H1 (cell line): ENCODE data around the gene NCCRP1. TPM values are rescaled to one million over a fixed set of nuclear protein-coding genes. Genes with fewer than 3 reads are reported as not detected.

ENCODE experiments used
- HDAC6 ChIP-seq: IDR thresholded peaks from one replicate; pipeline ENCODE4 v1.7.1; 2012; ENCODE audit warnings: low read depth, mild to moderate bottlenecking, inconsistent platforms, low read length, moderate library complexity
- NANOG ChIP-seq: IDR thresholded peaks from 2 replicates; pipeline ENCODE4 v1.6.1; 2011; ENCODE audit warnings: low read length, low read depth, mild to moderate bottlenecking, inconsistent platforms; ENCODE audit not compliant: insufficient read depth, poor library complexity, severe bottlenecking
- SIN3A ChIP-seq, 2 experiments: IDR thresholded peaks in 1 of 2; conservative IDR thresholded peaks in 1 of 2; 2 replicates each; pipeline ENCODE4 v1.6.1; 2011 to 2012; ENCODE audit warnings: low read length in 2 of 2, improper control_type of control experiment in 1 of 2, low read depth in 1 of 2, mild to moderate bottlenecking in 1 of 2
- polyA plus RNA-seq, 7 experiments: library from polyadenylated mRNA; depleted of rRNA in 3 of 7; stranded (reverse) in 5 of 7; unstranded in 2 of 7; fragments of >200 nt in 5 of 7; fragments of 200-250 nt in 2 of 7; gene quantifications; 1 replicate in 5 of 7; 2 replicates in 1 of 7; 4 replicates in 1 of 7; pipeline versions ENCODE4 v1.2.1 to v1.2.3, GENCODE V29; 2011 to 2013; ENCODE audit warnings: missing spikeins in 2 of 7, mixed read lengths in 2 of 7
- total RNA-seq: library from RNA; stranded (reverse); fragmentation: NEBNext Ultra II Directional; extraction: Animal tissue kit (Norgen Biotek cat#: 25700); gene quantifications from 2 replicates; pipeline ENCODE4 v1.2.1, GENCODE V29; 2021

The NCCRP1 gene
- total and polyA plus RNA-seq, 2 of the 8 experiments (the other 6 are each of a cell fraction or from before 2014, with no cell fraction given) = 2.8 to 7.9 TPM

- TF ChIP-seq SIN3A (conservative IDR thresholded peaks at IDR 0.05 in 1 of 2, IDR thresholded peaks at IDR 0.05 in 1 of 2; ENCODE audit: low read depth in 1 of 2, low read length in 2 of 2) = no peak
- no peak for TF ChIP-seq NANOG
- no peak for TF ChIP-seq HDAC6
Observed at GRCh38 chr19:39170386-39171231, 26.2 kb upstream of the NCCRP1 start (continued).
